B cell (primary cell): ENCODE data around the gene BMP10. TPM values are rescaled to one million over a fixed set of nuclear protein-coding genes. Genes with fewer than 3 reads are reported as not detected.

Experiments used
- ATAC-seq: fragments of 200-7000 bp; cut with Tn5 transposase; one replicate; pipeline ENCODE4 v1.10.0; 2021; ENCODE audit warnings: low read depth, mild to moderate bottlenecking, moderate number of reproducible peaks, moderate library complexity
- CTCF ChIA-PET: fragments of 350-600 bp; sonication (Branson Sonifier 250); formaldehyde crosslinking; loops from one replicate; lab custom pipeline; 2021; ENCODE audit warnings: antibody characterized with exemption, inconsistent platforms; lab: Charles Lee
- POLR2A ChIA-PET: fragments of 350-600 bp; sonication (Branson Sonifier 250); formaldehyde crosslinking; loops from one replicate; lab custom pipeline; 2021; ENCODE audit warnings: antibody characterized with exemption; lab: Charles Lee
- DNase-seq: peaks from one replicate; pipeline ENCODE4 v3.0.0; 2013
- H2AFZ ChIP-seq: 2 replicates; pipeline ENCODE4 v1.6.1; 2012; ENCODE audit warnings: mild to moderate bottlenecking, low read depth, low read length; ENCODE audit not compliant: insufficient read depth, poor library complexity, severe bottlenecking
- H3K27ac ChIP-seq, 2 donors: 1 replicate in 1 of 2; 2 replicates in 1 of 2; pipeline ENCODE4 v1.5.1; 2012 to 2013; ENCODE audit warnings: low read length in 2 of 2, mild to moderate bottlenecking in 2 of 2, moderate library complexity in 1 of 2
- H3K27me3 ChIP-seq, 4 experiments: fragments of 200-600 bp in 1 of 4; sonication (generic) in 1 of 4; replicated peaks in 1 of 4; 1 replicate in 2 of 4; 2 replicates in 2 of 4; pipeline versions ENCODE4 v1.6.1 to v1.7.0; 2013 to 2016; ENCODE audit warnings: low read length in 3 of 4, mild to moderate bottlenecking in 2 of 4, mixed read lengths in 1 of 4, moderate library complexity in 1 of 4; ENCODE audit not compliant: insufficient read depth in 4 of 4, control insufficient read depth in 3 of 4; ENCODE audit errors: control extremely low read depth in 1 of 4
- H3K36me3 ChIP-seq, 2 experiments: replicated peaks in 1 of 2; 1 replicate in 1 of 2; 2 replicates in 1 of 2; pipeline versions ENCODE4 v1.6.1 to v1.7.1; 2013; ENCODE audit warnings: low read length in 1 of 2; ENCODE audit not compliant: insufficient read depth in 2 of 2, control insufficient read depth in 1 of 2; ENCODE audit errors: control extremely low read depth in 1 of 2, extremely low read depth in 1 of 2
- H3K4me1 ChIP-seq, 2 donors: fragments of 200-600 bp in 1 of 2; sonication (generic) in 1 of 2; 1 replicate in 1 of 2; 2 replicates in 1 of 2; pipeline versions ENCODE4 v1.5.1 to v1.6.1; 2013 to 2017; ENCODE audit warnings: low read length in 2 of 2; ENCODE audit not compliant: control insufficient read depth in 2 of 2, insufficient read depth in 2 of 2
- H3K4me2 ChIP-seq: replicated peaks from 2 replicates; pipeline ENCODE3; 2012; ENCODE audit warnings: mild to moderate bottlenecking, low read depth, low read length; ENCODE audit not compliant: poor library complexity, severe bottlenecking
- H3K4me3 ChIP-seq, 5 experiments: fragments of 200-600 bp in 1 of 5; sonication (generic) in 1 of 5; 1 replicate in 3 of 5; 2 replicates in 2 of 5; pipeline versions ENCODE4 v1.5.1 to v1.7.0; 2011 to 2016; ENCODE audit warnings: low read length in 4 of 5, mild to moderate bottlenecking in 4 of 5, low read depth in 2 of 5, control low read depth in 1 of 5, moderate library complexity in 1 of 5; ENCODE audit not compliant: insufficient read depth in 1 of 5; ENCODE audit errors: control extremely low read depth in 1 of 5, extremely low read depth in 1 of 5
- H3K79me2 ChIP-seq: fragments of 200-600 bp; sonication (generic); one replicate; pipeline ENCODE4 v1.6.0; 2016; ENCODE audit warnings: low read length; ENCODE audit not compliant: control insufficient read depth, insufficient read depth
- H3K9ac ChIP-seq: fragments of 200-600 bp; sonication (generic); 2 replicates; pipeline ENCODE4 v1.6.1; 2017; ENCODE audit warnings: mild to moderate bottlenecking, low read length, moderate library complexity
- H3K9me3 ChIP-seq, 3 donors: one replicate each; pipeline versions ENCODE4 v1.6.1 to v1.7.1; 2013; ENCODE audit warnings: low read length in 2 of 3; ENCODE audit not compliant: control insufficient read depth in 2 of 3, insufficient read depth in 1 of 3; ENCODE audit errors: control extremely low read depth in 1 of 3
- H4K20me1 ChIP-seq: 2 replicates; pipeline ENCODE4 v1.6.0; 2012; ENCODE audit warnings: mild to moderate bottlenecking, low read length; ENCODE audit not compliant: insufficient read depth, control insufficient read depth, poor library complexity, severe bottlenecking
- H3K27ac Mint-ChIP-seq: one replicate; pipeline ENCODE4 v1.8.0; 2021; ENCODE audit warnings: mixed read lengths
- H3K27me3 Mint-ChIP-seq: one replicate; pipeline ENCODE4 v1.8.0; 2021; ENCODE audit warnings: mixed read lengths
- H3K4me1 Mint-ChIP-seq: one replicate; pipeline ENCODE4 v1.8.0; 2021; ENCODE audit warnings: mixed read lengths
- H3K4me3 Mint-ChIP-seq: one replicate; pipeline ENCODE4 v1.8.0; 2021; ENCODE audit warnings: mixed read lengths
- H3K9me3 Mint-ChIP-seq: one replicate; pipeline ENCODE4 v1.8.0; 2022; ENCODE audit warnings: mixed read lengths; ENCODE audit not compliant: insufficient read depth
- CTCF ChIP-seq: fragments of 200-600 bp; IDR thresholded peaks from one replicate; pipeline ENCODE4 v1.8.0; 2022; ENCODE audit warnings: antibody characterized with exemption, mild to moderate bottlenecking
- EZH2 ChIP-seq: IDR thresholded peaks from 2 replicates; pipeline ENCODE4 v1.6.1; 2012; ENCODE audit warnings: borderline replicate concordance, low read depth, mild to moderate bottlenecking, moderate library complexity, low read length; ENCODE audit not compliant: insufficient read depth, poor library complexity, severe bottlenecking
- WGBS: methylation state at CpG from one replicate; pipeline ENCODE4 v1.1.5; 2013; ENCODE audit warnings: missing lambda C conversion rate; ENCODE audit not compliant: insufficient coverage; 5-methylcytosine and 5-hydroxymethylcytosine counted together
- intact Hi-C: fragments of 100-400 bp; cut with micrococcal nuclease; formaldehyde crosslinking; loops from one replicate; pipeline ENCODE4 v1.10.0; 2022
- polyA plus RNA-seq: library from polyadenylated mRNA; depleted of rRNA; stranded (reverse); fragments of >200 nt; gene quantifications from 2 replicates; pipeline ENCODE4 v1.2.3, GENCODE V29; 2012
- total RNA-seq, 2 donors: library from RNA; stranded (reverse); fragments of 120-200 nt in 1 of 2; gene quantifications; 1 replicate in 1 of 2; 2 replicates in 1 of 2; pipeline versions ENCODE4 v1.2.3 to v1.2.4, GENCODE V29; 2013 to 2022

BMP10 gene
- total and polyA plus RNA-seq, 2 donors (not counting 1 experiment from before 2014, with no cell fraction given), result not detected

GRCh38 chr2:68819556-68819955, 51.6 kb downstream of the BMP10 start:
- 100% methylated on average over 2 of the region's 6 CpGs for WGBS
- no peak for DNase-seq
- TF ChIP-seq CTCF, result no peak
- no peak for TF ChIP-seq EZH2
- H2AFZ ChIP-seq, result no peak overlapping the region
- CTCF ChIA-PET, result interaction anchor here (1.2 to 5.3 kb wide), 3 partner anchors 16 to 110 kb away, joined by 4 to 41 read pairs (median 7); no protein-coding TSS in a partner anchor
- H3K4me2 ChIP-seq, result no peak overlapping the region
- intact Hi-C loops, result no loop called here
- peaks cover 0 to 5% of the 10 kb centered on the region in 2 donors for H3K4me1 ChIP-seq
- ATAC-seq, result no peak
- H3K79me2 ChIP-seq, result peaks cover 38% of the 10 kb centered on the region
- no peaks in the 10 kb centered on the region for H3K27me3 ChIP-seq
- no peaks in the 10 kb centered on the region for H3K27me3 Mint-ChIP-seq
- no peak overlapping the region for H3K9ac ChIP-seq
- H3K36me3 ChIP-seq, result peaks cover 43 to 95% of the 10 kb centered on the region in 2 experiments
- no peak overlapping the region for H3K4me3 Mint-ChIP-seq
- no peak overlapping the region for H3K4me3 ChIP-seq
- no peak overlapping the region for H3K27ac ChIP-seq
- H4K20me1 ChIP-seq, result peaks cover 39% of the 10 kb centered on the region
- peaks cover 15% of the 10 kb centered on the region for H3K4me1 Mint-ChIP-seq
- H3K9me3 Mint-ChIP-seq, result no peaks in the 10 kb centered on the region
- POLR2A ChIA-PET, result no interaction called here
- no peaks in the 10 kb centered on the region for H3K9me3 ChIP-seq
- H3K27ac Mint-ChIP-seq, result no peak overlapping the region

GRCh38 chr2:68817306-68817705, 53.9 kb downstream of the BMP10 start:
- H3K9me3 Mint-ChIP-seq, result no peaks in the 10 kb centered on the region
- H3K4me3 Mint-ChIP-seq, result no peak overlapping the region
- H3K4me1 ChIP-seq, result no peaks in the 10 kb centered on the region
- H3K4me2 ChIP-seq, result no peak overlapping the region
- peaks cover 41% of the 10 kb centered on the region for H3K79me2 ChIP-seq
- H3K9ac ChIP-seq, result no peak overlapping the region
- H3K27ac ChIP-seq, result peak overlapping the region in 1 of 2 donors; percentile 70
- H3K27me3 Mint-ChIP-seq, result no peaks in the 10 kb centered on the region
- no peaks in the 10 kb centered on the region for H3K27me3 ChIP-seq
- no peak for DNase-seq
- peaks cover 35 to 93% of the 10 kb centered on the region in 2 experiments for H3K36me3 ChIP-seq
- peaks cover 6% of the 10 kb centered on the region for H3K4me1 Mint-ChIP-seq
- H3K27ac Mint-ChIP-seq, result peak overlapping the region; percentile 77
- no peak overlapping the region for H3K4me3 ChIP-seq
- H4K20me1 ChIP-seq, result peaks cover 28% of the 10 kb centered on the region
- ATAC-seq, result no peak
- CTCF ChIA-PET, result interaction anchor here (0.6 to 2.4 kb wide), 5 partner anchors 9 to 104 kb away, joined by 3 to 8 read pairs (median 3); no protein-coding TSS in a partner anchor
- intact Hi-C loops, result no loop called here
- POLR2A ChIA-PET, result no interaction called here
- H3K9me3 ChIP-seq, result no peaks in the 10 kb centered on the region
- TF ChIP-seq EZH2, result no peak
- TF ChIP-seq CTCF, result no peak
- H2AFZ ChIP-seq, result no peak overlapping the region

Other genes with a start within 250 kb of the BMP10 start
- gene PROKR1, start 227.8 kb downstream of the BMP10 start, total RNA-seq, result not detected in 2 replicates
- gene PROKR1, start 227.8 kb downstream of the BMP10 start, polyA plus RNA-seq, result 0.01 TPM in 1 of 2 replicates, not detected in the other
- gene ARHGAP25, start 136.6 kb downstream of the BMP10 start, total RNA-seq, result 207 and 221 TPM in 2 replicates
- gene ARHGAP25, start 136.6 kb downstream of the BMP10 start, polyA plus RNA-seq, result 97.9 and 114 TPM in 2 replicates
- gene GKN2, start 81.5 kb upstream of the BMP10 start, total RNA-seq, result not detected in 2 replicates
- not detected in 2 replicates for gene GKN2, start 81.5 kb upstream of the BMP10 start, polyA plus RNA-seq
- not detected in 2 replicates for gene GKN1, start 103.2 kb upstream of the BMP10 start, total RNA-seq
- gene GKN1, start 103.2 kb upstream of the BMP10 start, polyA plus RNA-seq, result not detected in 2 replicates
- gene ANTXR1, start 141.8 kb upstream of the BMP10 start, total RNA-seq, result 0.22 TPM in 1 of 2 replicates, not detected in the other
- gene ANTXR1, start 141.8 kb upstream of the BMP10 start, polyA plus RNA-seq, result not detected in 2 replicates